NOMO-1 treated with dmso at 0.1 percent for 144 hours (cell line): Measurements from ENCODE around the gene OPRD1.
A peak's percentile ranks its signal among the peaks of the same experiment; 100 is the strongest.
"Not testable (repeated sequence)": the region's sequence is repeated elsewhere in the genome, so short reads cannot be mapped to it uniquely, and the experiment has no call there.

Source experiments
- DNase-seq: peaks from one replicate; lab custom pipeline; 2025; ENCODE audit not compliant: unreplicated experiment; lab: John Stamatoyannopoulos, UW

OPRD1 gene

DNA sequence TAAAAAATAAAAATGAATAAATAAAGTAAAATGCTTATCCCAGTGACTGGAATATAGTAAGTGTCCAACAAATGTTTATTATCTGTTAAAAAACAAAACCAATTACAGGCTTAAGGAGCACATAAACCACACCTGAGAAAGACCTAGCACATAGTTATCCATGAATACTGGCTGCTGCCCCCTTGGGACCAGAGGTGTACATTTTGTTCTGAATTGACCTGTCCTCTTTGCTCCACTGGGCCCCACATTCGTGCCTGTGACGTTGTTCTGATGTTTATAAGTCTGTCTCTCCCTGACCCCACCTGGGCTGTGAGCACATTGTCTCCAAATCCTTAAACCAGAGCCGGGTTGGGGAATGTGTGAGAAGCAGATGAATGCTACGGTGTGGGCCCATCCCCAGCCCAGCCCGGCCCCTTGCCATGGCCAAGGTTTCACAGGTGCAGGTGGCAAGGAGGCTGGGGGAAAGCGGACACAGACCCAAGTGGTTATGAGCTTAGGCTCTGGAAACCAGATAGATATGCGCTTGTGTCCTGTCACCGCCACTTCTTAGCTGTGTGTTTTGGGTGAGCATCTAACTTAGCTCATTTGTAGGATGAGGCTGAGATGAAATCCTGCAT, 29.1 kb downstream of the OPRD1 start:
- no peak for DNase-seq

DNA sequence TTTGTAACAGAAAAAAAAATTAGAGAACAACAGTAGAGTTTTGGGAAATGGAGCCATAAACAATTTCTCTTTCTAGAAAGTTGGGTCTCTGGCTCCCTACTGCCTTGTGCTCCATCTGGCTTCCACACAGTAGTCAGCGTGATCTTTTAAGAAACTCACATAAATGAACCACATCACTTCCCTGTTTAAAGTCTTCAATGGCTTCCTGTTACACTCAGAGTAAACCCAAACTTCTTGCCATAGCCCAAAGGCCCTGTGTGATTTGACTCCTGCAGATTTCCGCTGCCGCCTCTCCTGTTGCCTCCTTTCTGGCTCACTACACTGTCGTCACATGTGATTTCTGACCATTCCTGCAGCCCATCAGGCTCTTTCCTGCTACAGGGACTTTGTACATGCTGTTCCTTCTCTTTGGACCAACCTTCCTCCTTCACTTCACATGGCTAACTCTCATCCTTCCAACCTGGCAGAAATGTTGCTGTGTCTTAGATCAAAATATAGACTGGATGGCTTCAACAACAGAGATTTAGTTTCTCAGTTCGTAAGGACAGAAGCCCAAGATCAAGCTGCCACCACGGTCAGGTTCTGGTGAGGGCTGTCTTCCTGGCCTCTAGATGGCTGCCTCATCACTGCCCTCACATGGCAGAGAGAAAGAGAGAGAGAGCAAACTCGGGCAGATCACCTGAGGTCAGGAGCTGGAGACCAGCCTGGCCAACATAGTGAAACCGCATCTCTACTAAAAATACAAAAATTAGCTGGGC, 34.0 kb downstream of the OPRD1 start:
- no peak for DNase-seq

DNA sequence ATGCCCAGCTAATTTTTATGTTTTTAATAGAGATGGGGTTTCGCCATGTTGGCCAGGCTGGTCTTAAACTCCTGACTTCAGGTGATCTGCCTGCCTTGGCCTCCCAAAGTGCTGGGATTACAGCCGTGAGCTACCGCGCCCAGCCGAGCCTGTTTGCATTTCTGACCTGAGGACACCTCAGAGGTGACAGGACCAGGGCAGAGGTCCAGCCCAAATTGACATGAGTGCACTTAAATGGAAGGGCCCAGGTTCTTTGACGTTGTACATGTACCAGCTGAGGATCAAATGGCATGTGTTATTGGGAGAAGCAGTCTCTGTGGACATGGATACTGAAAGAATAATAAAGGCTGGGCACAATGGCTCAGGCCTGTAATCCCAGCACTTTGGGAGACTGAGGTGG, 35.2 kb downstream of the OPRD1 start:
- DNase-seq, result not testable (repeated sequence)

DNA sequence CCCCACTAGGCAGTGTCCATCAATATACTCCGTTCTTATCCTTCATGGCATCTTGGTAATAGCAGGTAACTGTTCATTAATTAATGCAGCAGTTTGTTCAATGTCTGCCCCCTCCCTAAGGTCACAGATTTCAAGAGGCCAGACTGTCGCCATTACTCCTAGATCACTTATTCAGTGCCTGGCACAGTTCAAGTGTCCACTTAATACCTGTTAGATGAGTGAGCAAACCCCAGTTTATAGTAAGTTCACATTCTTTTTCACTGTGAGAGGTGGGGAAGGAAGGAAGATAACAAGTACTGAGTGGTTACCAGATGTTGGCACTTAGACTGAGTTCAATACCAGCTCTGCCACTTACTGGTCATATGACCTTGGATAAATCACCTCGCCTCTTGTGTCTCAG, 36.4 kb downstream of the OPRD1 start:
- no peak for DNase-seq

DNA sequence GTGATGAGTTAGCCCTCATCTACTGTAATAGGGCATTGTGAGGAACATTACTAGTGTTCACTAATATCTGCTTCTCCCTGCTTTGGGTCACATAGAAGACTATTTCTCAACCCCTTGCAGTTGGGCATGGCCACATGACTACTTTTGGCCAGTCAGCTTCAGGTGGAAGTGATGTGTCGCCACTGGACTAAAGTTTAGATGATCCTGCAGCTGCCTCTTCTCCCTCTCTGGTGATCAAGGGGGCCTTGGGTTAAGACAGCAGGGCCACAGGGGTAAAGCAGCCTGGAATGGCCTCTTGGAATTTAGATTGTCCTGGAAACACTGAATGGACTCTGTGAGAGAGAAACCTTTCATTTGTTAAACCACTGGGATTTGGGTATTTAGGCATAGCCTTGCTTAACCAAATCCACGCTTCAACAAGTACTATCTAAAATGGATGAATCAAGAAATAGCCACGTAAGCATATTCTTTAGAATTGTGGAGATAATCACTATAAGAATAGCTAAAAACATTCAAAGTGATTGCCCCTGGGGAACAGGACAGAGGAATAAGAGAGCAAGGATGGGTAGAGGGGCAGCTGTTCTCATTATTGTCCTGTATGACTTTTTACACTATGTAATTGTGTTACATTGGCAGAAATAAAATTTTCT, 41.2 kb downstream of the OPRD1 start:
- no peak for DNase-seq

DNA sequence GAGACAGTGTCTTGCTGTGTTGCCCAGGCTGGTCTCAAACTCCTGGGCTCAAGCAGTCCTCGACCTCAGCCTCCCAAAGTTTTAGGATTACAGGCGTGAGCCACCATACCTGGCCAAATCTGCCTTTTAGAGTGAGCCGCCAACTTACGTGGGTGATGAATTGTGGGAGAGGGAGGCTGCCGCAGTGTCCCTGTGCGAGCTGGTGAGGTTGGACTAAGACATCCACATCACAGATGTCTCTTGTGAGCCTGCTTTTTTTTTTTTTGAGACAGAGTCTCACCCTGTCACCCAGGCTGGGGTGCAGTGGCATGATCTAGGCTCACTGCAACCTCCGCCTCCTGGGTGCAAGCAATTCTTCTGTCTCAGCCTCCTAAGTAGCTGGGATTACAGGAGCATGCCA, 42.4 kb downstream of the OPRD1 start:
- DNase-seq, result not testable (repeated sequence)

DNA sequence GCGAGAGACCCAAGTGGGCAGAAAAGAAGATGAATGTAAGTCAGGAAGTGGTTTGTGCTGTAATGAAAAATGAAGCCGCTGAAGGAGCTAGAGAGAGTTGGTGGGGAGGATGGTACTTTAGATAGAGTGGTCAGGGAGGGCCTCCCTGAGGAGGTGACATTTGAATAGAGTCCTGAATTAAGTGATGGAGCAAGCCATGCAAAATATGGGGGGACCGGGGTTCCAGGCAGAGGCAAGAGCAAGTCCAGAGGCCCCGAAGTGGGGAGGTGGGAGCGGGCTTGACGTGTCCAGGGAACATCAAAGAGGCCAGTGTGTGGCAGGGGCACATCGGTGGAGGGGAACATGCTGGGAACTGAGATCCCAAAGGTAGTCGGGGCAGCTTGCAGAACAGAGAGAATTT, 43.1 kb downstream of the OPRD1 start:
- no peak for DNase-seq

DNA sequence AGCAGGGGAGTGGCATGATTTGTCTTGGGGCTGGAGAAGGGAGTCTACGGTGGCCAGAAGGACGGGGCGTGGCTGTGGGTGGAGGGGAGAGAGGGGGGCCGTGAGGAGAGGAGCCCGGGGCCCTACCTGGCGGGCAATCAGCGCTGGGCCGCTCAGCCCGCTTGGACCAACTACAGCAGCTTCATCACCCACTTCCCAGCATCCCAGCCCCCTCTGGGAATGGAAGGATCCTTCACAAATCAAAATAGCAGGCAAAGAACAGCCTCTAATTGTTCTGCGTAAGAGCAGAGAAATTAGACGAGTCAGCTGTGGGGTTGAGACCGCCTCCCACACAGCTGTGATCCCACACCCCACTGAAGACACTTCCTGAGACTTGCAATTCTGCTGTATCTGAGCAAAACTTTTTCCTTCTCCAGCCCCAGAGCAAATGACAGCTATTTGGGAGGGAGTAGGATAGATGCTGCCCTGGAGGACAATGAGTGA, 43.5 kb downstream of the OPRD1 start:
- DNase-seq, result no peak

DNA sequence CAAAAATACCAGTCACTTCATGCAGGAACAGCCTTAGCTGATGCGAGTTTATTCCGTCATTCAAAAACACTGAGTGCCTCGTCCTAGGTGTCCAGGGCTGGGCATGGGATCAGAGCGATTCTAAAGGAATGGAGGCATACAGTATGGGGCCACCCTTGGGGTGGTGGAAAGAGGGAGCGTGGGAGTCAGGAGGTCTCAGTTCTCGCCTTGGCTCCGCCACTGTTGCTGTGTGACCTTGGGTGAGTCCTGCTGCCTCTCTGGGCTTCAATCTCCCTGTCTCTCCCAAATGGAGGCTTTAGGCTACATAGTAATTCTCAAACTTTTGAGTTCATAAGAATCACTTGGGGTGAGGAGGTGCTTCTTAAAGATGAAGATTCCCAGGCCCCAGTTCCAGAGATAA, 44.0 kb downstream of the OPRD1 start:
- no peak for DNase-seq

DNA sequence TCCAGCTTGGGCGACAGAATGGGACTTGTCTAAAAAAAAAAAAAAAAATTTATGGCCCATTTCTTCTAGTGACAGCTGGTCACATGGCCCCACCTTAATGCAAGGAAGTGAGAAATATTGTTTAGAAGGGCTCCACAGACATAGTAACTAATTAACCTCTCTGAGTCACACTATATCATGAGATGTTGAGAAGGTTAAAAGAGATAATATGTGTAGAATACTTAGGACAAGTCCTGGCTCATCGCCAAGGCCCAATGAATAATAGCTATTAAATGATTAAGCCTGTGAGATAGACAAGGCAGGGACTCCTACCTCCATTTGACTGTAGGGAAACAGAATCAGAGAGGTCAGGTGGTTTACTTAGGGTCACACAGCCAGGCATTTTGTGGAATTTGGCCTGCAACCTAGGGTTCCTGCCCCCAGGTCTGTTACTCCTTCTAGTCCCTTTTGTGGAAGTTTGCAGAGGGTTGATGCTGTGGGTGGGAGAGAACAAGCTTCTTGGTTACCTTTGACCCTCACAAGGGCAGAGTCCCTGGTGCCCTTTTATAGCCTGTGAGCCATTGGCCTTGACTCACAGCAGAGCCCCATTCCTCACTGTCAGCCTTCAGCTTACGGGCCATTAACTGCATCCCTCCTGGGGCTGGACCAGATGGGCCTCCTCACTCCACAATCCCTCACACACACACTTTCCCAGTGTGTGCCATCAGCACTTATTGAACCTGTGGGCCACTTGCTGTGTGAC, 48.5 kb downstream of the OPRD1 start:
- DNase-seq, result peak; percentile 33

DNA sequence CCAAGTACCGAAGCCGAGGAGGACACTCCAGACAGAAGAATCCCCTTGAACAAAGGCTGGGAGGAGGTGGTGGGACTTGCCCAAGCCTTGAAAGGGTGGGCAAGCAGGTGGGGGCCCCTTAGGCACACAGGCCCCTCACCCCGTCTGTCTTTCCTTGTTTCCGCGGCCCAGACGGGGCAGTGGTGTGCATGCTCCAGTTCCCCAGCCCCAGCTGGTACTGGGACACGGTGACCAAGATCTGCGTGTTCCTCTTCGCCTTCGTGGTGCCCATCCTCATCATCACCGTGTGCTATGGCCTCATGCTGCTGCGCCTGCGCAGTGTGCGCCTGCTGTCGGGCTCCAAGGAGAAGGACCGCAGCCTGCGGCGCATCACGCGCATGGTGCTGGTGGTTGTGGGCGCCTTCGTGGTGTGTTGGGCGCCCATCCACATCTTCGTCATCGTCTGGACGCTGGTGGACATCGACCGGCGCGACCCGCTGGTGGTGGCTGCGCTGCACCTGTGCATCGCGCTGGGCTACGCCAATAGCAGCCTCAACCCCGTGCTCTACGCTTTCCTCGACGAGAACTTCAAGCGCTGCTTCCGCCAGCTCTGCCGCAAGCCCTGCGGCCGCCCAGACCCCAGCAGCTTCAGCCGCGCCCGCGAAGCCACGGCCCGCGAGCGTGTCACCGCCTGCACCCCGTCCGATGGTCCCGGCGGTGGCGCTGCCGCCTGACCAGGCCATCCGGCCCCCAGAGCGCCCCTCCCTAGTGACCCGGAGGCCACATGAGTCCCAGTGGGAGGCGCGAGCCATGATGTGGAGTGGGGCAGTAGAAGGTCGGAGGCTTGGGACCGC, 50.8 kb downstream of the OPRD1 start:
- DNase-seq, result no peak

DNA sequence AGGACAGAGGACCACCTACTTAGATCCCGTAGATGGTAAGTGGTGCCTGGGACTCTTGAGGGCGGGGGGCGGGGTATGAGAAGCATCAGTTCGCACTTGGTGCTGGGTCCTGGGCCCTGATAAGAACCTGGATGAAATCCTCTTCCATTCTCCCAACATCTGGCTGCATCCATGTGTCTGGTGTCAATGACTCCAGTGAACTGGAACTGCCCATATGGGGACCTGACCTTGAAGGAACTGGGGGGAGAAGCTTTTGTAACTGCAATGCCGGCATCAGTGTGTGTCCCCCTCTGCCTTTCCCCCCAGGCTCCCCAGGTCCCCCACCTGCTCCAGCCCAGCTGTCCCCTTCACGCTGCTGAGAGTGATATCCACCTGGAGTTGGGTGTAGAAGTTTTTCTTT, 52.7 kb downstream of the OPRD1 start:
- no peak for DNase-seq

DNA sequence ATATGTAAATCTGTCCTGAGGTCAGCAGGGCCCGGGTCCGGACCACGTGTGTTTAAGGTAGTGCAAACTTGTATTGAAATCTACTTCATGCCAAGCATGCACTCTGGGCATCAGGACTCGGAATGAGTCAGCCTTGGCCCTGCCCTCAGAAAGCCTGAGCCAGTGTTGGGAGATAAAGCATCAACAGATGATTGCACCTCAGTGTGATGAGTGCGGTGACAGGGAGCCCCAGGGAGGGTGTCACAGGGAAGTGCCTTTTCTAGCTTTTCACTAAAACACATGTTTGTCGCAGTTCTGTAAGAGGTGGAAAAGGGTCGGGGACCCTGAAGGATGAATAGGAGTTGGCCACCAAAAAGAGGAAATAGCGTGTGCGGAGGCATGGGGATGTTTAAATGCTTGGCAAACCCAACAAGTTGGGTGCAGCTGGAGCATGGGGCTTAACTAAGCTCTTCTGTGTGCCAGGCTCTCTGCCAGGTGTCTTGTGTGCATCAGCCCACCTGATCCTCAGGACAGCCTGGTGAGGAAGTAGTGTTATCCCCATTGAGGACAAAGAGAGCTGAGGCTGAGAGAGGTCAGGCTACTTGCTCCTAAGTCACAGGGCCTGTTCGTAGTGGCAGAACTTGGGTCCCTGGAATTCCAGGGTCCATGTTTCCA, 54.2 kb downstream of the OPRD1 start:
- DNase-seq, result no peak

DNA sequence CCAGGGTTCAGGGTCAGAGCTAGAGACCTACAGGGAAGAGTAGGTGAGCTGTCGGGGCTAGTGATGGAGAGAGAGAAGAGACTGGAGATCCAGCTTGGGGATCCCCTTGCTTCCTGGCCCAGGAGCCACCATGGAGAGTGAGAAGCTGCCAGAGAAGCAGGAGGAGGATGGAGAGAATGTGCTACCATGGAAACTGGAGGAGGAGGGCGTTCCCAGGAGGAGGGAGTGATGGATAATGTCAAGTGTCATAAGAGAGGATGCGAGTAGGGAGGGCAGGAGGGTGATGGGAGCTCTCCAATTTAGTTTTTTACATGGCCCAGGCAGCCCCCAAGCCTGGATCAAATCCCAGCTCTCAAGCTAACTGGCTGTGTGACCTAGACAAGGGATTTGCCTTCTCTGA, 55.9 kb downstream of the OPRD1 start:
- no peak for DNase-seq

DNA sequence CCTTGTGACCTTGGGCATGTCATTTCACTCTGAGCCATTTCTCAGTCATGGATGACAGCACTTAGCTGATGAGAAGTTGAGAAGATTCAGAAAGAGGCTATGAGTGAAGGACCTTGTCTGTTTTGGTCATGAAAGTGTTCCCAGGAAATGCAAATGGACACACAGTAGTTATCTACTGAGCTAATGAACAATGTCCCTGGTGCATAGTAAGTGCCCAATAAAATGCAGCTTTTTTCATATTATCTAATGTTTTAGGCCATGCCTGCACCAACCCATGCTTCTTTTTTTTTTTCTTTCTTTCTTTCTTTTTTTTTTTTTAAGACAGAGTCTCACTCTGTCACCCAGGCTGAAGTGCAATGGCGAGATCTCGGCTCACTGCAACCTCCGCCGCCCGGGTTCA, 58.0 kb downstream of the OPRD1 start:
- DNase-seq, result no peak

DNA sequence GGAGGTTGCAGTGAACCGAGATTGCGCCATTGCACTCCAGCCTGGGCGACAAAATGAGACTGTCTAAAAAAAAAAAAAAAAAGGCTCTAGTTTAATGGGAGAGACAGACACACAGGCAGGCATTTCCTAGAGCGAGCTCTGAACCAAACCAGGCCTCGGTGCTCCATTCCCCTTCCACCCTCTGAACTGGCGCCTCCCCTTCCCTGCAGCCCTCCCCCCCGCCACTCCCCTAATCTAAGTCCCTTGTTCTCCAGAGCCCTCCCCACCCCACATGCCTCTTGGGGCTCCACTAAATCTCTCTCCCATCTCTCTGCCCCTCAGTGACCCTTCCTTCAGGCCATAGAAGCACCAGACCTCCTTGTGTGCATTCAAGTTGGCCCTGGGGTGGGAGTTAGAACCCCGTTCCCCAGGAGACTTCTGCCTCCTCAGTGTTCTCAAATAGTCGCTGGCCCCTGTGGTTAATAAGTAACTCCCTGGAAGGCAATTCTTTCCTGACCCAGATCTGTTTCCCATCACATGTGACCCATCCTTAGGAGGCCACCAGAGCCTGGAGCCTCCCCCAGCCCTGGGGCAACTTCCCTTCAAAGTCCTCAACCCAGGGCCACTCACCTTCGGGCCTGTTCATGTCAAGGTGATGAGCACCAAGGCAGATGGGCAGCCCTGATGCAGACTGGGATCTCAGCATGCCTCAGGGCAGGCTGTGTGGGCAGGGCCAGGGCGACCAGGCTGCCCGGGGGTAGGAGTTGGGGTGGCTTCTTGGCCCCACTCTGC, 59.8 kb downstream of the OPRD1 start:
- DNase-seq, result no peak

DNA sequence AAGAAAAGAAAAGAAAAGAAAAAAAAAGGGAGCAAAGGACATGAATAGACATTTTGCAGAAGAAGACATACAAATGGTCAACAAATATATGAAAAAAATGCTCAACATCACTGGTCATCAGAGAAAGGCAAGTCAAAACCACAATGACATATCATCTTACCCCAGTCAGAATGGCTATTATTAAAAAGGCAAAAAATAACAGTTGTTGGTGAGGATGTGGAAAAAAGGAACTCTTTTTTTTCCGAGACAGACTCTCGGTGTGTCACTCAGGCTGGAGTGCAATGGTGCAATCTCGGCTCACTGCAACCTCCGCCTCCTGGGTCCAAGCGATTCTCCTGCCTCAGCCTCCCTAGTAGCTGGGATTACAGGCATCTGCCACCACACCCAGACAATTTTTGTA, 63.2 kb downstream of the OPRD1 start:
- not testable (repeated sequence) for DNase-seq

DNA sequence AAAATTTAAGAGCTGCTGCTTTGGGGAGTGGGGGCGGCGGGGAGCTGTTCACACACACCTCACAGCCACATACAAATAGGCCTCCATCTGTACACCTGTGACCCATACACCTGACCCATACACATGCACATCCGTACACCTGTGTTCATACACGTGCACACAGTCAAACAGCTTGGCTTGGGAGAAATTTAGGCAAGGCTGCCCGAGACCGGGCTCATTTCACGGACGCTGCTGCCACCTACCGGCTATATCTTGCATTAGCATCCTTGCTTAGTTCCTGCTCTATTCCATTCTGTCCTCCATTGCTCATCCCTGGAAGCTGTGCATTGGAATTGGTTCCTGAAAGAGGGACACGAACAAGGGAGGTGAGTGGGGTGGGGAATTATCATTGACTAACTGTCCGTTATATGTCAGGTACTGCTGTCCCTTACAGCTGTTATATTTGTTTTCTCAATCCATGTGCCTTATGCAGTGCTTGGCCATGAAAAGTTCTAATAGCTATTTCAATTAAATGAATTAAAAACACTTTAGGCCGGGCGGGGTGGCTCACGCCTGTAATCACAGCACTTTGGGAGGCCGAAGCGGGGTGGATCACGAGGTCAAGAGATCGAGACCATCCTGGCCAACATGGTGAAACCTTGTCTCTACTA, 65.3 kb downstream of the OPRD1 start:
- peak; percentile 49 for DNase-seq

DNA sequence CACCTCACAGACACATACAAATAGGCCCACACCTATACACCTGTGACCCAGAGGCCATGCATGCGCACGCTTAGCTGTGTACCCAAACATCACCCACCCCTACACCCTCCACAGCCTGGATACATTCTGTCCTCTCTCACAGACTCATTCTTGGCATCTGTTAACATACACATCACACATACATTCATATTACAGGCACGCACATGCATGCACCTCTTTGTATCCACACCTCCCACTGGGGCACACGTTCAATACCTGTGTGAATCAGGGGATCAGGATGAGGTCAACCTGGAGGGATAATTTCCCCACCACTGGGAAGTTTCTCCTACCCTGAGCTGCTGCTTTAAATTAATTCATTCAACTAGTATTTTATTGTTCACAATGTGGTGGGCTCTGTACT, 66.8 kb downstream of the OPRD1 start:
- no peak for DNase-seq
